OCI-LY3 (cell line): ENCODE data around the gene ADCY5.

Experiments used
- CTCF ChIP-seq: fragments of 200-600, 300-600 bp; sonication (generic); IDR thresholded peaks from 2 replicates; pipeline ENCODE4 v1.5.1; 2014; ENCODE audit warnings: antibody characterized with exemption, low read length, low read depth
- EZH2phosphoT487 ChIP-seq: fragments of 200-600 bp; shearing (Covaris generic); IDR thresholded peaks from 2 replicates; pipeline ENCODE4 v1.6.1; 2018; ENCODE audit warnings: antibody characterized with exemption, mixed run types, low read depth

- TF ChIP-seq CTCF, result no peak
- TF ChIP-seq EZH2phosphoT487, result no peak
These were observed 57.9 kb downstream of the ADCY5 start for GRCh38 chr3:123390865-123391600.
